Esophagus squamous epithelium (tissue), 5 donors: ENCODE data around the gene TIA1. TPM values are rescaled to one million over a fixed set of nuclear protein-coding genes. Genes with fewer than 3 reads are reported as not detected.
A peak's percentile ranks its signal among the peaks of the same experiment; 100 is the strongest.

Source experiments
- DNase-seq: peaks from one replicate; lab custom pipeline; 2025; lab: John Stamatoyannopoulos, UW
- H3K27ac ChIP-seq, 4 donors: fragments of 200-600 bp; sonication (generic); one replicate each; pipeline ENCODE4 v1.5.1; 2016 to 2019; ENCODE audit warnings: mild to moderate bottlenecking in 1 of 4
- H3K27me3 ChIP-seq, 4 donors: fragments of 200-600 bp; sonication (generic); 1 replicate in 3 of 4; 2 replicates in 1 of 4; pipeline versions ENCODE4 v1.5.1 to v1.6.0; 2017 to 2021; ENCODE audit warnings: antibody characterized with exemption in 1 of 4
- H3K36me3 ChIP-seq, 3 donors: fragments of 200-600 bp; sonication (generic); one replicate each; pipeline ENCODE4 v1.5.1; 2016 to 2019
- H3K4me1 ChIP-seq, 3 donors: fragments of 200-600 bp; sonication (generic); one replicate each; pipeline ENCODE4 v1.5.1; 2017 to 2019
- H3K4me3 ChIP-seq, 4 donors: fragments of 200-600 bp; sonication (generic); 1 replicate in 3 of 4; 2 replicates in 1 of 4; pipeline ENCODE4 v1.5.1; 2016 to 2019; ENCODE audit warnings: mild to moderate bottlenecking in 2 of 4, moderate library complexity in 1 of 4
- H3K9me3 ChIP-seq, 3 donors: fragments of 200-600 bp; sonication (generic); one replicate each; pipeline ENCODE4 v1.5.1; 2016 to 2019
- CTCF ChIP-seq, 6 experiments: fragments of 450-650 bp in 4 of 6; fragments of 200-600 bp in 2 of 6; sonication (generic) in 2 of 6; IDR thresholded peaks; one replicate each; pipeline ENCODE4 v1.5.1; 2016 to 2019; ENCODE audit warnings: antibody characterized with exemption in 6 of 6, mild to moderate bottlenecking in 4 of 6, moderate library complexity in 4 of 6
- POLR2A ChIP-seq, 4 donors: fragments of 450-650 bp; IDR thresholded peaks; one replicate each; pipeline ENCODE4 v1.6.1; 2017; ENCODE audit warnings: antibody characterized with exemption in 4 of 4, mild to moderate bottlenecking in 4 of 4, moderate library complexity in 3 of 4
- WGBS, 2 donors: methylation state at CpG; one replicate each; pipeline ENCODE4 v1.1.5; 2018; 5-methylcytosine and 5-hydroxymethylcytosine counted together
- intact Hi-C: fragments of 100-400 bp; cut with DNase I; formaldehyde crosslinking; loops from one replicate; pipeline ENCODE4 v1.15.0; 2022
- total RNA-seq, 4 donors: library from RNA; depleted of rRNA; stranded (reverse); fragments of >200 nt; gene quantifications; one replicate each; pipeline ENCODE4 v1.1.0, GENCODE V29; 2016
- donor health status: DM: yes; HTN: yes; CAD: no.

TIA1 gene
- total RNA-seq, 4 donors from 2014 or later: 34.0 to 73.1 (median 37.8) TPM

- no peaks in the 10 kb centered on the region for H3K36me3 ChIP-seq
- H3K27me3 ChIP-seq: no peaks in the 10 kb centered on the region
- DNase-seq: no peak
- intact Hi-C loops: no loop called here
- H3K4me1 ChIP-seq: peaks cover 0 to 10% (median 0%) of the 10 kb centered on the region in 3 donors
- no peak overlapping the region for H3K27ac ChIP-seq
- TF ChIP-seq CTCF (IDR thresholded peaks at IDR 0.05): no peak
- TF ChIP-seq POLR2A (IDR thresholded peaks at IDR 0.05): no peak
- no peaks in the 10 kb centered on the region for H3K9me3 ChIP-seq
- no peak overlapping the region for H3K4me3 ChIP-seq
- WGBS, 2 donors: 60 to 68% methylated on average over 1 to 4 of the region's 5 CpGs
These were observed 45.3 kb downstream of the TIA1 start for GRCh38 chr2:70203086-70203485.

- Histone ChIP-seq H3K27me3 (no peaks in the 10 kb centered on the region), H3K9me3 (no peaks in the 10 kb centered on the region), H3K4me1 (peaks cover 0 to 10% (median 0%) of the 10 kb centered on the region in 3 donors), H3K27ac (no peak overlapping the region), H3K4me3 (peak overlapping the region in 3 of 4 donors; percentile 19 to 34 (median 19)), H3K36me3 (no peaks in the 10 kb centered on the region)
- intact Hi-C loops: no loop called here
- DNase-seq: no peak
- no peak for TF ChIP-seq POLR2A (IDR thresholded peaks at IDR 0.05)
- no peak for TF ChIP-seq CTCF (IDR thresholded peaks at IDR 0.05)
- WGBS, 2 donors: 39 to 45% methylated on average over 5 to 6 of the region's 9 CpGs
These were observed 46.1 kb downstream of the TIA1 start for GRCh38 chr2:70202236-70202806.

- H3K4me3 ChIP-seq: peak overlapping the region in 3 of 4 donors; percentile 19 to 34 (median 19)
- H3K4me1 ChIP-seq: peaks cover 0 to 10% (median 0%) of the 10 kb centered on the region in 3 donors
- no peaks in the 10 kb centered on the region for H3K27me3 ChIP-seq
- intact Hi-C loops: no loop called here
- no peak overlapping the region for H3K27ac ChIP-seq
- TF ChIP-seq POLR2A (IDR thresholded peaks at IDR 0.05) (no peak), CTCF (IDR thresholded peaks at IDR 0.05) (no peak)
- WGBS, 2 donors: 80 to 96% methylated on average over 3 to 5 of the region's 6 CpGs
- DNase-seq: no peak
- no peaks in the 10 kb centered on the region for H3K36me3 ChIP-seq
- no peaks in the 10 kb centered on the region for H3K9me3 ChIP-seq
These were observed 46.6 kb downstream of the TIA1 start for GRCh38 chr2:70201831-70202230.

GRCh38 chr2:70201225-70201768, 47.1 kb downstream of the TIA1 start:
- DNase-seq: no peak
- Histone ChIP-seq H3K4me3 (no peak overlapping the region), H3K9me3 (no peaks in the 10 kb centered on the region), H3K27me3 (no peaks in the 10 kb centered on the region), H3K27ac (no peak overlapping the region), H3K4me1 (peaks cover 0 to 10% (median 0%) of the 10 kb centered on the region in 3 donors), H3K36me3 (no peaks in the 10 kb centered on the region)
- 69 to 86% methylated on average over 3 of the region's 3 CpGs for WGBS, 2 donors
- TF ChIP-seq CTCF (IDR thresholded peaks at IDR 0.05) (no peak), POLR2A (IDR thresholded peaks at IDR 0.05) (no peak)
- intact Hi-C loops: no loop called here

- DNase-seq: no peak
These were observed 49.0 kb downstream of the TIA1 start for GRCh38 chr2:70199320-70199864.

More at GRCh38 chr2:70199320-70199864, 49.0 kb downstream of the TIA1 start:
- H3K4me1 ChIP-seq: peaks cover 0 to 10% (median 0%) of the 10 kb centered on the region in 3 donors
- H3K9me3 ChIP-seq: no peaks in the 10 kb centered on the region
- TF ChIP-seq CTCF (IDR thresholded peaks at IDR 0.05): no peak
- no peak for TF ChIP-seq POLR2A (IDR thresholded peaks at IDR 0.05)
- H3K27me3 ChIP-seq: no peaks in the 10 kb centered on the region
- intact Hi-C loops: no loop called here
- no peak overlapping the region for H3K4me3 ChIP-seq
- H3K27ac ChIP-seq: no peak overlapping the region
- no peaks in the 10 kb centered on the region for H3K36me3 ChIP-seq
- 78 to 89% methylated on average over 4 of the region's 4 CpGs for WGBS, 2 donors
